Left renal cortex interstitium (tissue), 4 donors: ENCODE data around the gene NHSL2. TPM values are rescaled to one million over a fixed set of nuclear protein-coding genes. Genes with fewer than 3 reads are reported as not detected.
A peak's percentile ranks its signal among the peaks of the same experiment; 100 is the strongest.
"Not testable (repeated sequence)": the region's sequence is repeated elsewhere in the genome, so short reads cannot be mapped to it uniquely, and the experiment has no call there.

Experiments used
- DNase-seq, 4 donors: peaks; one replicate each; pipeline ENCODE4 v3.0.0-alpha.2; 2013; ENCODE audit warnings: low read depth in 4 of 4, low spot score in 2 of 4, missing footprints in 1 of 4
- polyA plus RNA-seq, 4 donors: library from polyadenylated mRNA; unstranded; fragments of 120-200 nt; gene quantifications; one replicate each; pipeline ENCODE4 v1.2.1, GENCODE V29; 2013; ENCODE audit not compliant: insufficient read length in 4 of 4

NHSL2 gene
- 10 to 100 TPM in 2 of 4 donors, 1 to 10 TPM in 2; 7.4 to 10.2 (median 9.3) TPM for polyA plus RNA-seq

DNA sequence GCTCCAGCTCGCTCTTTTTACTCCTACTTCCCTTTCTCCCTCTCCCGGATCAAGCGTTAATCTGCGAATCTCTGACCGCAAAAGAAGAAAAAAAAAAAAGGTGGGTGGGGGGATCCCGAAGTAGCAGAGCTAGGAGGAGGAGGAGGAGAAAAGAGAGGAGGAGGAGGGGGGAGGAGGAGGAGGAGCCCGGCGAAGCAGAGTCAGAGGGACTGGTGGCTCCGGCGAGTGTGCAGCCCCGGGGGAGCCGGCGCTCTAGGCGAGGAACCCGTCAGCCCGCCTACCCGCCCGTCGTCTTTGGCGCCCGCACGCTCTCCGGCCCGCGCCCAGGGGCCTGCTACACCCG lies at the start of gene NHSL2:
NHSL2 (plus strand) TSS at position 203 of the 343 bp plus-strand sequence.
- DNase-seq: no peak

GRCh38 chrX:71867680-71868079 lies 43.0 kb upstream of the NHSL2 start:
- no peak for DNase-seq

DNA sequence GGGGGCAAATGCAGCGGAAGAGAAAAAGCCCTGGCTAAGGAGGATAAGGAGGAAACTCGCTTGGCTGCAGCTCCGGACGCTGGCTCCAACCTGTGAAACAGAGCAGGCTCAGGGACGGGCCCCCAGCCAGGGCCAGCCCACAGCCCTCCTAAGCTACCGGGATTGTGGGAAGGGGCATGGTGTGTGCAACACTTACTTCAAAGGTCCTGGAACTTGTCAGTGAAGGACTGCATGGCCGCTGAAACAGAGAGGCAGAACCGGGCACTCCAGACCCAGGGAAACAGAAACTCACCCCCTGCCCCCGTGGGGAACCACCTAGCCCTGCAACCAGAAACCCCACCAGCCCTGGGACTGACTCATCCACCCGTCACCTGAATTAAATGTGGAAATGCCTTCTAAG lies 41.1 kb upstream of the NHSL2 start:
- not testable (repeated sequence) for DNase-seq

GRCh38 chrX:71870208-71871098 lies 40.2 kb upstream of the NHSL2 start:
- peak in 1 of 4 donors; percentile 2 for DNase-seq

- DNase-seq: no peak
Observed at GRCh38 chrX:71871367-71871766, 39.3 kb upstream of the NHSL2 start.

GRCh38 chrX:71872542-71873458 lies 37.8 kb upstream of the NHSL2 start:
- no peak for DNase-seq

GRCh38 chrX:71873459-71873833 lies 37.2 kb upstream of the NHSL2 start:
- DNase-seq: no peak

DNA sequence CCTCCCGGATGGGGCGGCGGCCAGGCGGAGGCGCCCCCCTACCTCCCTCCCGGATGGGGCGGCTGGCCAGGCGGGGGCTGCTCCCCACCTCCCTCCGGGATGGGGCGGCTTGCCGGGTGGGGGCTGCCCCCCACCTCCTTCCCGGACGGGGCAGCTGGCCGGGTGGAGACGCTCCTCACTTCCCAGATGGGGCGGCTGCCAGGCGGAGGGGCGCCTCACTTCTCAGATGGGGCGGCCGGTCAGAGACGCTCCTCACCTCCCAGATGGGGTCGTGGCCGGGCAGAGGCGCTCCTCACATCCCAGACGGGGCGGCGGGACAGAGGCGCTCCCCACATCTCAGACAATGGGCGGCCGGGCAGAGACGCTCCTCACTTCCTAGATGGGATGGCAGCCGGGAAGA lies 33.8 kb upstream of the NHSL2 start:
- DNase-seq: not testable (repeated sequence)

DNA sequence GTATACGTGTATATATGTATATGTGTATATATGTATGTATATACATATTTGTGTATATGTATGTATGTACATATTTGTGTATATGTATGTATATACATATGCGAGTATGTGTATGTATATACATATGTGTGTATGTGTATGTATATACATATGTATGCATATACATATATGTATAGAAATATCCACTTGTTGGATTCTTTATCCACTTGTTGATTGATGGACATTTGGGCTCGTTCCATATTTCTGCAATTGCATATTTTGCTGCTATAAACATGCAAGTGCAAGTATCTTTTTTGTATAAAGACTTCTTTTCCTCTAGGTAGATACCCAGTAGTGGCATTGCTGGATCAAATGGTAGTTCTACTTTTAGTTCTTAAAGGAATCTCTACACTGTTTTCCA lies 25.5 kb upstream of the NHSL2 start:
- no peak for DNase-seq

DNA sequence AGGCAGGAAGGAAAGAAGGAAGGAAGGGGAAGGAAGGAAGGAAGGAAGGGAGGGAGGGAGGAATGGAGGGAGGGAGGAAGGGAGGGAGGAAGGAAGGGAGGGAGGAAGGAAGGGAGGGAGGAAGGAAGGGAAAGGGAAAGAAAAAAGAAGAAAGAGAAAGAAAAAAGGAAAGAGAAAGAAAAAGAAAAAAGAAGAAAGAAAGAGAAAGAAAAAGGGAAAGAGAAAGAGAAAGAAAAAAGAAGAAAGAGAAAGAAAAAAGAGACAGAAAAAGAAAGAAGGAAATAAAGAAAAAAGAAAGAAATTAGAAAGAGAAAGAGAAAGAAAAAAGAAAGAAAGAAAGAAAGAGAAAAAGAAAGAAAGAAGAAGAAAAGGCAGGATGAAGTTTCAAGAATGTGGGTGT lies 15.0 kb upstream of the NHSL2 start:
- DNase-seq: no peak

- DNase-seq: no peak
Observed at GRCh38 chrX:71906144-71906543, 4.5 kb upstream of the NHSL2 start.

DNA sequence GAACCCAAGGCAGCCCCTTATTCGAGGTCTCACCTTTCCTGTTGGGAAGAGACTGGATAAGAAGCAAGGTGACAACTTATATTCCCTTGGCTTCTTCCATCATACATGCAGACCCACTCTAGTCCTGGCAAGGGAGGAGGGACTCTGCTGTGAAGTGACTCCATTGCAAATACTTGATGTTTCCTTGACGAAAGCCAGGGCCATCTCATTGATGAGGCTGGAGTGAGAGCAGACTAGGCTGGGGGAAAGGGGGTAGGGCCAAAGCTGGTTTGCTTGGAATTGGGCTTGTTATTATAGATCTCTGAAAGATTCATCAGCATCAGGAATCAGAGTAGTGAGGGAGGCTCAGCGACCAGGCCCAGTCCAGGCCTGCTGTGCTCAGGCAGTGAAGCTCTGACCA lies 2.3 kb upstream of the NHSL2 start:
- DNase-seq: no peak

DNA sequence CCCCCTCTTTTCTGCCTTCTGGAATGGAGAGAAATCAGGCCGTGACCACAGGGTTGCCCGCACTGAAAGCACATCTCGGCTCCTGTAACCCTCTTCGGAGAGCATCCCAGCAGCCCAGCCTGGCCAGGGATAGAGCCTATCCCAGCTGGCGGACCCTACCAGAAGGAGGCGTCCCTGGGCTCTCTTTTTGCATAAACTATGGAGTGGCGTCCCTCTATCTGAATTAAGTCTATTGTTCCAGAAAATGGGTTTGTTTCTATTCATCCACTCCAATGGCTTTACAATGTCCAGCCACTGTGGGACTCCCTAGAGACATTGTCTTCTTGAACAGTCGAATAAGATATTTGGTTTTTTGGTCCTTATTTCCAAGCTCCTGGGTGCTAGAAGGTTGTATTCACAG lies 689 bp upstream of the NHSL2 start:
- no peak for DNase-seq

GRCh38 chrX:71910986-71911730 lies 513 bp downstream of the NHSL2 start:
- DNase-seq: no peak

- DNase-seq: no peak
Observed at GRCh38 chrX:71911731-71912050, 1.0 kb downstream of the NHSL2 start.

GRCh38 chrX:71912156-71912555 lies 1.5 kb downstream of the NHSL2 start:
- DNase-seq: no peak

DNA sequence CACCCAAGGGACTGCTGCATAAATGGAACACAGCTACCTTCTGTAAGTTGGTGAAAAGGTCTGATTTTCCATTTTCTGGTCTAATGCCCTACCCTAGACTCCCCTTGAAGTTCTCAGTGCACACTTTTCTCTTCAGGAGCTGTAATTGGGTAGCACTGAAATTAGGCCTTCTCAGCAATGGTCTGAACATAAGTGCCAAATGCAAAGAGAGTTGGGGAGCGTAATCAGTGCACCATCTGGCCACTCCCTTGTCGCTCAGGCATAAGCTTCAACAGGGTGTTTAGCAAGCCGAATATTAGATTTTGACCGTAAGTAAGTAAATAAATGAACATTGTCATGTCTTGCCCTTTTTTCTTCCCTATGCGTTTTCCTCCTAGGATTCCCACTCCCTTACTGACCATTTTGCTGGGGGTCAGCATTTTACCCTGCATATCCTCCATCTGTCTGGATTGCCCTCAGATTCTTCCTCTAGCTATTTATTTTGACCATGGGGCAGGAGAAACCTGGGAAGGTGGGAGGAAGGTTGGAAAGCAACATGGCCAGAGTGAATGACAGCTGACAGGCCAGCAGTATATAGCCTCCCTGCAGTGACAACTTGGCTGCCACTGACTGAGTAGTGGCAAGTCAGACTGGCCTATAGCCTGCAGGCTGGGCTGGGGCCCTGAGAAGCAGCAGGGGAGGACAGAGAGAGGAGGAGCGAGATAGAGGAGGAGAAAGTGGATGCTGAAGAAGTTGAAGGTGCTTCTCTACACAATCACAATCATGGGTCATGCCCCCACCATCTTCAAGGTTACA lies 2.7 kb downstream of the NHSL2 start:
- no peak for DNase-seq

DNA sequence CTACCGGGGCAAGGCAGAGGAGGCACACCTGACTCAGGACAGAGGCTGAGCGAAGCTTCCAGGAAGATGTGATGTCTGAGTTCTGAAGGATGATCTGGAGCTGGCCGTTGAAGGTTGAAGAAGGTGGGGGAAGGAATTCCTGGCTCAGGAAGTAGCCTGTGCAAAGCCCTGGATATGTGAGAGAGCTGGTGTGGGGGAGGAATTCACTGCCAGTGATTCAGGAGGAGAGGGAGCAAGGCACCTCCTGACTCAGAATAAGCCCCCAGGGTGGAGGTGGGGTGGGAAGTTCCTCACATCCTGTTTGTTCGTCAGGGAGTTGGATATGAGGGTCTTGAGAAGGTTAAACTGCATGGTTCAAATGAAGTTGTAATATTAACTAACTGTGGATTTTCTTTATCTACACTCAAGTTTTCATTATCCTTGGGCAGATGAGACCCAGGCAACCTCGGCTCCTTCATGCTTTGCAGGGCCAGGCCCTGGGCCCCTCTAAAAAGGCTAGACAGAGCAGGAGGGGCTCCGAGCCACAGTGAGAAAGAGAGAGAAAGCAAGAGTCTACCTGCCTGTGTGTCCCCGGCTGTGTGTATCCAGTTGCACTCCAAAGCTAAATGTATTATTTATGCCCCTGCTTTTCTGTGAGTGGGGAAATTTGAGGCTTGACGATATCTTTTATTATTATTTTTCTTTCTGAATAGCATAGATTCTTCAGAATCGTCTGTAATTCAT lies 7.1 kb downstream of the NHSL2 start:
- DNase-seq: no peak

GRCh38 chrX:71919431-71919830 lies 8.8 kb downstream of the NHSL2 start:
- no peak for DNase-seq

DNA sequence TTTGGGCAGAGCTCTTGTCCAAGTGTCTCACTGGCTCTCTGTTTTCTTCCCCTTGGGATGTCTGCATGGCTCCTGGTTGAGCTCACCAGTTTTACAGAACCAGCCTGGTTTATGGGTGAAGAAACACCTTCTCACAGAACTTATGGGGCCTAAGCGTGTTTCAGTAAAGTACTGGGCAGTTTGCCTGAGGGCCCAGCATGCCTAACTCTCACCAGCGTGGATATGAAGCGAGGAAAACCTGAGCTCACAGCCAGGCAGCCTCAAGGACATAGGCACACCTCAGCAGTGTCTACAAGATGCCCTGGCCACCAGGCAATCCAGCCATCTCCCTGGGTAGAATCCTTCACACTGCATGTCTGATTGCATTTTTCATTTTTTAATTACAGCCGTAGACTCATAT lies 9.2 kb downstream of the NHSL2 start:
- DNase-seq: no peak
